MV-4-11 (cell line): ENCODE data around the gene FRMD7.
"Not testable (repeated sequence)": the region's sequence is repeated elsewhere in the genome, so short reads cannot be mapped to it uniquely, and the experiment has no call there.

ENCODE experiments used
- DNase-seq: peaks from one replicate; lab custom pipeline; 2025; lab: John Stamatoyannopoulos, UW

FRMD7 gene

DNA sequence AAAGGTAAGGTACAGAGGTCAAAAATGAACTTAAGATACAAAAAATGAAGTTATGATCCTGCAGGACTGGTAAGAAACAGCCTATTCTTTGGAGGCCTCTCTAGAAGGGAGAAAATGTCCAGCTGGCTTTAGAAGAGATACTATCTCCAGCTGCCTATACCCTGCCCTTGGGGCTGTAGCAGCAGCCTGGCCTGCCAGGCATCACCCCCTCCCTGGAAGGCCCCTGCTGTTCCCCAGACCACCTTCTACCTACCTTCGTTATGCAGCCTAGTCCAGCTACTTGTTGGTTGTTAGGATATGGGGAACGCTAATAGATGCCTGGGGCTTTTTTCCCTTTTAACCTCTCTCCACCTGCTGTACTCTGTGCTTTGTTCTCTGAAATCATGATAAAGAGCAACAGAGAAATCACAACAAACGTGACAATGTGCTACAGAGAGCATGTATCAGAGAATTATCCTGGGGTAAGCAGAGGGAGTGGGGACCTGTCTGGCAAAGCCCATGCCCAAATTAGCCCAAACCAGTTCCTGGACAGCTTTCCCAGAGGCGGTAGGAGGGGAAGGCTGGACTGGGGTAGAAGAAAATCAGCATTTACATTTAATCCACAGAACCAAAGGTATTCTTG lies 34.5 kb downstream of the FRMD7 start:
- no peak for DNase-seq

DNA sequence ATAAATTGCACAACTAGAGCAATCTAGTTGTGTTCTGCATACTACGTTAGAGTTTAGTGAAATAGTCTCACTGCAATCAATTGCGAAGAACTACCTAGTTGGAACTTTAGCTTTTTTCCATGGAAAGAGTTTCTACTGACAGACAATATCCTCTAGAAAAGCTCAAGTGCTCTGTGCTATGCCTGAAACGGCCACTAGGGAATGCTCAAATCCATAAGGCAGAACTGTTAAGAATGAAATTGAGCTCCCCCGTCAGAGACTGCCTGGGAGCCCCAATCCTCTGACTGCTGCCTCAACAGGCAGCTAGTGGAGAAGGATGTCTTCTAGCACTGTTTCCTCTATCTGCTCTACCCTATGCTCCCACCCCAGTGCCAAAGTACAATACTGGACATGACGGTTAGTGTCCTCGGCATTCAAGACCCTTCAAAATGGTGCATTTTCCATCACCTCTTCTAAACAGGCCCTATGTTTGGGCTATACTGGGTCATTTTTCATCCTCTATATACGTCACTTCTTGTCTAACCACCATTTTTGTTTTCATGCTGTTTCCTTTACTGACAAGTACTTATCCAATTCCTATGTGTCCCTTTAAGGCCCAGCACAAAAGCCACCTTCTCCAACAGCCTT lies 35.3 kb downstream of the FRMD7 start:
- peak; percentile 61 for DNase-seq

- peak; percentile 67 for DNase-seq
These were observed 37.2 kb downstream of the FRMD7 start for GRCh38 chrX:132090403-132091159.

- DNase-seq, result peak; percentile 74
These were observed 39.0 kb downstream of the FRMD7 start for GRCh38 chrX:132088864-132089263.

DNA sequence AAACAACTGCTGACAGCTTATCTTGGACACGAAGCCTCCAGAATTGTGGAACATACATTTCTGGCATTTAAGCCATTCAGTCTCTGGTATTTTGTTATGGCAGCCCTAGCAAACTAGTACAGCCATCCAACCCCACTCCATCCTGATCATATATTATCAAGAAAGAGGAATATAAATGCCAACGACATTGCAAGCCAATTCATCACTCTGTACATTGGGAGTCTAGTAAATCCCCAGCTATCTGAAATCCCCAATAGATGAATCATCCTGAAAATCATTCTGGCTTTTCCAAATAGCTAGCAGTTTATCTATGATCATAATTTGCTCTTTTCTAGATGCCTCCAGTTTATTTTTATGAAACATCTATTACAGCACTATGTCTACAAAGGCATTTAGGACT lies 41.1 kb downstream of the FRMD7 start:
- DNase-seq, result no peak

- no peak for DNase-seq
These were observed 42.0 kb downstream of the FRMD7 start for GRCh38 chrX:132085786-132086185.

DNA sequence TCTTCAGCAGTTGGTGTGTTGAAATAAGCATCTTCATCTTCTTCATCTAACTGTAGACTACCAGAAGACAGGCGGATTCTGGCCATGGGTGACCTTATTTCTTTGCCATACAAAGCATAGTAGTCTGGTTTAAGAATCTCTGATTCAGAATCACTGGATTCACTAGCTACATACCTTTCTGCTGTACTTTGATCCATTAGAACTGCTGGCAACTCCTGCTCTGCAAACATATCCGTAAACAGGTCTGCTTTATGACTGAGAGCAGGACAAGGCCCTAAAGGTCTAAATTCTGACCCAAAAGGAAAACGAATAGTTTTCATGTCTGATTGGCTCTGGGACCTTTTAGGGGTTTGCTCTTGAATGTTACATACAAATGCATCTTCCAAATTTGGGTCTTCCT lies 49.9 kb downstream of the FRMD7 start:
- DNase-seq, result no peak

- no peak for DNase-seq
These were observed 50.4 kb downstream of the FRMD7 start for GRCh38 chrX:132077414-132077813.

DNA sequence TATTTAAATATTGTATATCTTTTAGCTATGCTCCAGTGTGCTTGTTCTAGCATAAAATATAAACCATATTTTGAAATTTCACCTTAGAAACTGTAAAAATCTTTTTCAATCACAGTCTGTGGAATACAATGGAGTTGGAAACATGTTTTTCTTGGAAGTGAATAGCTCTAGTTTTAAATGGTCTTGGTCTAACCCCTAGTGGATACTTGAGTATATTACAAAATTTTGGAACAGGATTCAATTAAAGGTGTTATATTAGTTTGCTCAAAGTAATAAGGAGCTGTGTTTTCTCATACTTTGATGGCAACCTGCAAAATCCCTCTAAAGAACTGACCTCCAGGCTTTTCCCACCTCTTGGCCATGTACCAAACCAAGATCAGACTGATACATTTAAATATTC lies 56.6 kb downstream of the FRMD7 start:
- no peak for DNase-seq

GRCh38 chrX:132068405-132068804 lies 59.4 kb downstream of the FRMD7 start:
- no peak for DNase-seq

DNA sequence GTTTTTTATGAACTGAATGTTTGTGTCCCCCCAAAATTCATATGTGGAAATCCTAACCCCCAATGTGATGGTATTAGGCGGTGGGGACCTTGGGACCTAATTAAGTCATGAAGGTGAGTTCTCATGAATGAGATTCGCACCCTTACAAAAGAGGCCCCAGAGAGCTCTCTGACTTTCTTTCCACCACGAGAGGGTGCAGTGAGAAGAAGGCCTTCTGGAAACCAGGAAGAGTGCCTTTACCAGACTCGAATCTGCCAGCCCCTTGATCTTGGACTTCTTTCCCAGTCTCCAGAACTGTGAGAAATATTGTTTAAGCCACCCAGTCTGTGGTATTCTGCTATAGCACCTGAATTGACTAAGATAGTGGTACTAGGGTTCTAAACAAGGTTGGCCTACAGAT lies 64.0 kb downstream of the FRMD7 start:
- no peak for DNase-seq

GRCh38 chrX:132063334-132063733 lies 64.5 kb downstream of the FRMD7 start:
- no peak for DNase-seq

DNA sequence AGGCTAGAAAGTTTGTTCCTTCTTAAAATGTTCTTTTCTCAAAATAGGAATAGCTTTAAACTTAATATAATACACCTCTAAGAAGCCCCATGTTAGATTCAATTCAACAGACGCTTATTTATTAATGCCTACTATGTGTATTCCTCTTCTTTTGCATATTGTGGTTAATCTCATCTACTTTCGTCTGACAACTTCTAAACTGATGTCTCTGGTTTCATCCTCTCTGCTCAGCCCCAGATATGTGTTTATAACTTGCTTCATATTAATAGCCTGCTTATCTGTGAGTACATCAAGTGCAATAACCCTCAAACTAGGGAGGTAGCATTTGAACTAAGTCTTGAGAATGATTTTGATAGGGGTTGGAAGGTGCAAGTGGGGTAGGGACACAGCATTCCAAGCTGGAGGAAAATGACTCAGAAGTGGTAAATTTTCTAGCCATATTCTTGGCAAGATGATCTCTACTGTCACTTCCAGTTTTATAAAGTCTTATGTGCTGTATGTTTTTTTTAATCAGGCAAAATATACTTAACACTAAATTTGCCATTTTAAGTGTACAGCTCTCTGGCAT lies 67.8 kb downstream of the FRMD7 start:
- no peak for DNase-seq

DNA sequence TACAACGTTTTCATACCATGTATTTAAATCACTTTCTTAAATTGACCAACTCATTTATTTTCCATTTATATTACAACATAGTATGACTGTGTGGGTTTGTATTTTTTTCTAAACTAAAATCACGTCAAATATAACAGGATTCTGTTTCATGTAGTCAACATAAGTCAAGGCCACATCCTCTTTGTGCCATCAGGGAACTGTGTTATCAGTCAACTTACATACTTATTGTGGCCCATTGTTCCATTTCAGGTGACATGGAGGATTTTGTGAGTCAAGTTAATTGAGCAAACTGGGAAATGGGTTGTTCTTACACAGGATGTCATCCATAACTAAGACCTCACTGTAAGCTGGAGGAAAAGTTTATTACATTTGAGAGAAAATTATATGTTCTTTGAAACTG lies 68.8 kb downstream of the FRMD7 start:
- DNase-seq, result no peak

- DNase-seq, result no peak
These were observed 69.8 kb downstream of the FRMD7 start for GRCh38 chrX:132058050-132058449.

DNA sequence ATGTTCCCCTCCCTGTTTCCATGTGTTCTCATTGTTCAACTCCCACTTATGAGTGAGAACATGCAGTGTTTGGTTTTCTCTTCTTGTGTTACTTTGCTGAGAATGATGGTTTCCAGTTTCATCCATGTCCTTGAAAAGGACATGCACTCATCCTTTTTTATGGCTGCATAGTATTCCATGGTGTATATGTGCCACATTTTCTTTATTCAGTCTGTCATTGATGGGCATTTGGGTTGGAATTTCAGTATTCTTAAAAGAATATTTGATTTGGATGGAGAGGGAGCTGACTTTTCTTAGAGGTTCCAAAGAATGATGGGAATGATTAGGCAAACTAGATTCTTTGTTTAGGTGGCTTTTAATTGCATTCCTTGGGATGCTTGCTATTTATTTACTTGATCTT lies 76.0 kb downstream of the FRMD7 start:
- not testable (repeated sequence) for DNase-seq

GRCh38 chrX:132046533-132046932 lies 81.3 kb downstream of the FRMD7 start:
- DNase-seq, result no peak

- no peak for DNase-seq
These were observed 82.4 kb downstream of the FRMD7 start for GRCh38 chrX:132045456-132045855.

GRCh38 chrX:132044953-132045352 lies 82.9 kb downstream of the FRMD7 start:
- DNase-seq, result no peak

DNA sequence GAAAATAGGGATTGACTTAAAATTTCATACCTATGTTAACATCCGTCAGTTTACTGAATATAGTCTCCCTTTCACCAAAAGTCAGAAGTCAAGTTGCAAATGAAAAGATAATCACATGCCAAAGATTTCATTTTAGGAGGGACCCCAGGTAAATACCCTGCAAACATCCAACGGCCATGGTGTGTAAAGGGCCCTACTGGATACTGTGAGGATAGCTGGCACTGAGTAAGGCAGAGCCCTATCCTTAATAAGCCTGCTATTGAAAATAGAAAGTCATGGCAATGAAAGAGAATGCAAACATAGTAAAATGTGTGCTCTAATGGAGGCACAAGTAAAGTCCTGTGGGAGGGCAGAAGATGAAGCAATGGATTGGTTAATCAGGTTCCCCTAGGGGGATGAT lies 83.8 kb downstream of the FRMD7 start:
- no peak for DNase-seq

GRCh38 chrX:132041015-132041414 lies 86.8 kb downstream of the FRMD7 start:
- no peak for DNase-seq

GRCh38 chrX:132040066-132040465 lies 87.8 kb downstream of the FRMD7 start:
- DNase-seq, result no peak

DNA sequence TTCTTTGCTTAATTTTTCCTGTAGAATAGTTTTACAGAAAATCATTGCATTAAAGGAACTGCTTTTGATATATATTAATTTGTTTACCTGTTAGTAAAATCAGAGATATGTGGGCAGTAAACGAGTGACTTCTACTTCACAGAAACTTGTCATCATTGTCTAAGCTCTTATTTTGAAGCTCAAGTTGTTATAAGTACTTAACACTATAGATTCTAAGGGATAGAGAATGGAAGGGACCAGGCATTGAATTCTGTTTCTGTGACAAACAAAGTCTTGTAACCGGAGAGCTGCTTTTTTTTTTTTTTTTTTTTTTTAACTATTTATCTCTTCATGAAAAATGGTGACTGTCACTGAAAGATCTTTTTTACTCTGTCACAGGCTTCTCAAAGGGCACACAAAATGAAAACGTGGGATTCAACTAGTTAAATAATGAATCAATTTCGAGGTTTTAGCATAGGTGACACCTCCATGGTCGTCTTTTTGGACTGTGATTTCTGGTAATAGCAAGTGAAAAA lies 90.3 kb downstream of the FRMD7 start:
- DNase-seq, result no peak
